ENCODE data around the gene BMAL2. TPM values are rescaled to one million over a fixed set of nuclear protein-coding genes. Genes with fewer than 3 reads are reported as not detected.

Gene BMAL2
- total RNA-seq, 1 donor from 2014 or later = 9.0 TPM

DNA sequence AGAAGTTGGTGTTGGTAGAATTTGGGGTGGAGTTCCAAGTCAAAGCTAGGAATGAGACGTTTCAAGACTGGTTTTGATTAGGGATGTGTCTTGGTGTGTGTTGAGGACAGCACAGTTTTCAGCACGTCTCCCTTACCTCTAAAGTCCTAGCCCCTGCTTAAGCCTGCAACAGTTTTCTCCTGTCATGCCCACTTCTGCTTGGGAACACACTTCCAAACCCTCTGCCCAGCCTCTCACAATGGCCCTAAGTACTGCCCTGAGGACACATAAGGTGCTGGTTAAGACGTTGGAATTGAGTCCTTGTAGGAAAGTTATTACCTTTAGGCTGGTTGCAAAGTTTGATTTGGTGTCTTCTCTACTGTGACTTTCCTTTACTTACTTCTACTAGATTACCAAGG is 710 bp upstream of the BMAL2 start:
- Mint-ChIP-seq H3K4me3 (ENCODE audit: unreplicated experiment) (peak overlapping the region; percentile 82), H3K27me3 (ENCODE audit: low read depth) (no peaks in the 10 kb centered on the region), H3K9me3 (ENCODE audit: low read depth) (no peaks in the 10 kb centered on the region), H3K4me1 (ENCODE audit: low read depth) (peaks cover 48% of the 10 kb centered on the region), H3K27ac (ENCODE audit: unreplicated experiment) (peak overlapping the region; percentile 92), H3K36me3 (ENCODE audit: low read depth) (peaks cover 9% of the 10 kb centered on the region)
- TF ChIP-seq, protein P1, sequence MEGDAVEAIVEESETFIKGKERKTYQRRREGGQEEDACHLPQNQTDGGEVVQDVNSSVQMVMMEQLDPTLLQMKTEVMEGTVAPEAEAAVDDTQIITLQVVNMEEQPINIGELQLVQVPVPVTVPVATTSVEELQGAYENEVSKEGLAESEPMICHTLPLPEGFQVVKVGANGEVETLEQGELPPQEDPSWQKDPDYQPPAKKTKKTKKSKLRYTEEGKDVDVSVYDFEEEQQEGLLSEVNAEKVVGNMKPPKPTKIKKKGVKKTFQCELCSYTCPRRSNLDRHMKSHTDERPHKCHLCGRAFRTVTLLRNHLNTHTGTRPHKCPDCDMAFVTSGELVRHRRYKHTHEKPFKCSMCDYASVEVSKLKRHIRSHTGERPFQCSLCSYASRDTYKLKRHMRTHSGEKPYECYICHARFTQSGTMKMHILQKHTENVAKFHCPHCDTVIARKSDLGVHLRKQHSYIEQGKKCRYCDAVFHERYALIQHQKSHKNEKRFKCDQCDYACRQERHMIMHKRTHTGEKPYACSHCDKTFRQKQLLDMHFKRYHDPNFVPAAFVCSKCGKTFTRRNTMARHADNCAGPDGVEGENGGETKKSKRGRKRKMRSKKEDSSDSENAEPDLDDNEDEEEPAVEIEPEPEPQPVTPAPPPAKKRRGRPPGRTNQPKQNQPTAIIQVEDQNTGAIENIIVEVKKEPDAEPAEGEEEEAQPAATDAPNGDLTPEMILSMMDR (IDR thresholded peaks at IDR 0.05) = no peak
- no peak for DNase-seq (ENCODE audit: low spot score)

DNA sequence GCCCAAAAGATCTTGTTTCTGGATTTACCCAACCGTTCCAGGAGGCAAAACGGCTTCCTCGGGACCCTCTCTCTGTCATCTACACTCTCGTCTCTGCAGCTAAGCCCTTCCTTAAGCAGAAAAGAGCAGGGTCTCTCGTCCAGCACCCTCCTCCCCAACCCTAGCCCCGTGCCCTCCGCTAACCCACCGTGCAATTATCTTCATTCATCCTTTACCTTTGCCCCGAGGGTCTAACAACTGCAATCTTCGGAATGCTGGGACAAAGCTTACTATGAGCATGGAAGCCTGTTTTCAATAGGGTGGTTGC is 276 bp upstream of the BMAL2 start:
- H3K36me3 Mint-ChIP-seq (ENCODE audit: low read depth) = peaks cover 8% of the 10 kb centered on the region
- TF ChIP-seq, protein P1 (IDR thresholded peaks at IDR 0.05) = no peak
- no peaks in the 10 kb centered on the region for H3K9me3 Mint-ChIP-seq (ENCODE audit: low read depth)
- peaks cover 48% of the 10 kb centered on the region for H3K4me1 Mint-ChIP-seq (ENCODE audit: low read depth)
- no peak for DNase-seq (ENCODE audit: low spot score)
- peak overlapping the region; percentile 92 for H3K27ac Mint-ChIP-seq (ENCODE audit: unreplicated experiment)
- H3K27me3 Mint-ChIP-seq (ENCODE audit: low read depth) = no peaks in the 10 kb centered on the region
- H3K4me3 Mint-ChIP-seq (ENCODE audit: unreplicated experiment) = peak overlapping the region; percentile 82

- Mint-ChIP-seq H3K27ac (ENCODE audit: unreplicated experiment) (peak overlapping the region; percentile 59), H3K4me1 (ENCODE audit: low read depth) (peaks cover 43% of the 10 kb centered on the region), H3K4me3 (ENCODE audit: unreplicated experiment) (peak overlapping the region; percentile 87), H3K27me3 (ENCODE audit: low read depth) (no peaks in the 10 kb centered on the region), H3K36me3 (ENCODE audit: low read depth) (peaks cover 1% of the 10 kb centered on the region), H3K9me3 (ENCODE audit: low read depth) (no peaks in the 10 kb centered on the region)
- DNase-seq (ENCODE audit: low spot score) = no peak
- TF ChIP-seq, protein P1 (IDR thresholded peaks at IDR 0.05) = no peak
These were observed 870 bp downstream of the BMAL2 start for GRCh38 chr12:27333403-27334009.

DNA sequence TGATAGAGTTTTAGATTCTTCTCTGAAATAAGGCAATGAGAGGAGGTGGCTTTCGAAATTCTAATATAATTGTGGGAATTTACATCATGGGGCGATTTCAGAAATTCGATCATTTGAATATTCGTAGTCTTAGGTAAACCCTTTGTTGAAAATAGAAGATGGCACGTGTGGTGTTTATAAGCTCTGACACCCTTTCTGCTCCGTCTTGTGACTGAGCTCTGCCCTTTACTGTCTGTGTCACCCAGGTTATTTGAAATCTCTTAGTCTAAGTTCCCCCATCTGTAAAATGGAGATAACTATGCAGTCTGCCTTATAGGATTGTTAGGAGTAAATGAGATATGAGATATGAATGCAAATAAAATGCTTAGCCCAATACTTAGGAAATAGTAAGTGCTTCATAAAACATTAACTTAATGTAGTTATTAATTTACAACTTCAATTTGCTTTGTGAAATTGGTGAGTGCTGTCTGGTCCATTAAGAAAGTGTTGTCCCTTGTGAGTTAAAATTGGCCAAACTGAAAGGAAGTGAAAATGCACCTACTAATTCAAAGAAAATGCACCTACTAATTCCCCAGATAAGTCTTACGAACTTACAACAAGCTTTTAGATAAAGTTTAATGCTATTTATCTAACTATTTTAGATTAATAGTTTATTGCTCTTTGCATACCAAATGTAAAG is 1.5 kb downstream of the BMAL2 start:
- Mint-ChIP-seq H3K27ac (ENCODE audit: unreplicated experiment) (no peak overlapping the region), H3K4me3 (ENCODE audit: unreplicated experiment) (peak overlapping the region; percentile 87), H3K4me1 (ENCODE audit: low read depth) (peaks cover 40% of the 10 kb centered on the region), H3K9me3 (ENCODE audit: low read depth) (no peaks in the 10 kb centered on the region), H3K36me3 (ENCODE audit: low read depth) (no peaks in the 10 kb centered on the region), H3K27me3 (ENCODE audit: low read depth) (no peaks in the 10 kb centered on the region)
- TF ChIP-seq, protein P1 (IDR thresholded peaks at IDR 0.05) = no peak
- no peak for DNase-seq (ENCODE audit: low spot score)

DNA sequence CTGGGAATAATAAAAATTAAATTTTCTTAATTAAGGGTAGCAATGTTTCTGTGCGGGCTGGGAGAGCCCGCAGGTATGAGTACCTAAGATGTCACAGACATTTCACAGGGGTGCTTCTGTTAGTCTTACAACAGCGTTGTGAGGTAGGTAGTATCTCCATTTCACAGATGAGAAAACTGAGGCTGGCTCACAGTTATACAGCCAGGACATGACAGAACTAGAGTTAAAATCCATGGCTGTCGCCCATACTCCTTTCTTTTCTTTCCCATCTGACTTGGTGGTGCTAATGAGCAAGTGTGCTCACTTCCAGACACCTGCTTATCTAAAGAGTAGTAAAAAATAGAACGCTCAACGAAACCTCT is 2.1 kb downstream of the BMAL2 start:
- no peaks in the 10 kb centered on the region for H3K27me3 Mint-ChIP-seq (ENCODE audit: low read depth)

More for the DNA sequence above, 2.1 kb downstream of the BMAL2 start:
- no peaks in the 10 kb centered on the region for H3K36me3 Mint-ChIP-seq (ENCODE audit: low read depth)
- no peak overlapping the region for H3K27ac Mint-ChIP-seq (ENCODE audit: unreplicated experiment)
- no peak for DNase-seq (ENCODE audit: low spot score)
- H3K4me1 Mint-ChIP-seq (ENCODE audit: low read depth) = peaks cover 36% of the 10 kb centered on the region
- TF ChIP-seq, protein P1 (IDR thresholded peaks at IDR 0.05) = no peak
- H3K9me3 Mint-ChIP-seq (ENCODE audit: low read depth) = no peaks in the 10 kb centered on the region
- no peak overlapping the region for H3K4me3 Mint-ChIP-seq (ENCODE audit: unreplicated experiment)
